Stomach (tissue), 9 donors: ENCODE measurements around the gene TMEM132D. TPM values are rescaled to one million over a fixed set of nuclear protein-coding genes. Genes with fewer than 3 reads are reported as not detected.

Experiments
- DNase-seq, 2 donors: peaks; one replicate each; pipeline versions ENCODE4 v3.0.0 to v3.0.0-alpha.2; 2013 to 2019
- H3K27ac ChIP-seq, 5 donors: fragments of 200-600 bp in 4 of 5; sonication (generic) in 4 of 5; one replicate each; pipeline ENCODE4 v1.5.1; 2013 to 2019; ENCODE audit warnings: mild to moderate bottlenecking in 1 of 5, moderate library complexity in 1 of 5
- H3K27me3 ChIP-seq, 3 donors: fragments of 200-600 bp; sonication (generic); one replicate each; pipeline ENCODE4 v1.5.1; 2017 to 2019; ENCODE audit warnings: mixed run types in 1 of 3
- H3K36me3 ChIP-seq, 4 donors: fragments of 200-600 bp; sonication (generic); 1 replicate in 3 of 4; 2 replicates in 1 of 4; pipeline ENCODE4 v1.5.1; 2016 to 2019
- H3K4me1 ChIP-seq, 4 donors: fragments of 200-600 bp; sonication (generic); one replicate each; pipeline ENCODE4 v1.5.1; 2016 to 2019
- H3K4me3 ChIP-seq, 4 donors: fragments of 200-600 bp; sonication (generic) in 3 of 4; one replicate each; pipeline ENCODE4 v1.5.1; 2016 to 2019; ENCODE audit warnings: mild to moderate bottlenecking in 1 of 4
- H3K9me3 ChIP-seq, 4 donors: fragments of 200-600 bp; sonication (generic); one replicate each; pipeline ENCODE4 v1.5.1; 2016 to 2019
- EP300 ChIP-seq: sonication (generic); formaldehyde crosslinking; IDR thresholded peaks from one replicate; pipeline ENCODE4 v1.6.1; 2017; ENCODE audit warnings: antibody characterized with exemption
- POLR2A ChIP-seq, 4 donors: fragments of 450-650 bp; IDR thresholded peaks; one replicate each; pipeline ENCODE4 v1.6.1; 2016; ENCODE audit warnings: antibody characterized with exemption in 4 of 4, control low read depth in 2 of 4, mild to moderate bottlenecking in 1 of 4, moderate library complexity in 1 of 4
- POLR2AphosphoS5 ChIP-seq, 3 donors: sonication (generic); formaldehyde crosslinking; IDR thresholded peaks; one replicate each; pipeline ENCODE4 v1.6.1; 2016; ENCODE audit warnings: antibody characterized with exemption in 3 of 3
- WGBS, 5 donors: extraction: QIAGEN DNeasy Blood & Tissue Kit in 3 of 5; methylation state at CpG; one replicate each; pipeline versions ENCODE4 v1.1.5 to v1.1.7; 2013 to 2018; 5-methylcytosine and 5-hydroxymethylcytosine counted together
- intact Hi-C: fragments of 100-400 bp; cut with DNase I; formaldehyde crosslinking; loops from one replicate; pipeline ENCODE4 v1.15.1; 2023; ENCODE audit warnings: low total_unique reads
- polyA plus RNA-seq, 3 donors: library from polyadenylated mRNA; stranded (reverse); fragments of 200-250 nt; gene quantifications; one replicate each; pipeline ENCODE4 v1.2.3, GENCODE V29; 2013
- total RNA-seq, 5 donors: library from RNA; depleted of rRNA; stranded (reverse); fragments of >200 nt; gene quantifications; one replicate each; pipeline versions ENCODE4 v1.1.0 to v1.2.3, GENCODE V29; 2014 to 2016
- TF ChIP-seq, protein P1 (sequence below), 7 experiments: fragments of 450-650 bp in 4 of 7; fragments of 200-600 bp in 3 of 7; sonication (generic) in 3 of 7; IDR thresholded peaks; one replicate each; pipeline ENCODE4 v1.5.1; 2016 to 2019; ENCODE audit warnings: antibody characterized with exemption in 7 of 7, control low read depth in 2 of 7, mild to moderate bottlenecking in 1 of 7
- donor health status: healthy with polysubstance abuse.
- donor health status: Bipolar disorder and iron deficiency.
- donor health status: healthy.

Gene TMEM132D
- total and polyA plus RNA-seq, 8 donors: 0.29 to 0.92 TPM; not detected in 6

DNA sequence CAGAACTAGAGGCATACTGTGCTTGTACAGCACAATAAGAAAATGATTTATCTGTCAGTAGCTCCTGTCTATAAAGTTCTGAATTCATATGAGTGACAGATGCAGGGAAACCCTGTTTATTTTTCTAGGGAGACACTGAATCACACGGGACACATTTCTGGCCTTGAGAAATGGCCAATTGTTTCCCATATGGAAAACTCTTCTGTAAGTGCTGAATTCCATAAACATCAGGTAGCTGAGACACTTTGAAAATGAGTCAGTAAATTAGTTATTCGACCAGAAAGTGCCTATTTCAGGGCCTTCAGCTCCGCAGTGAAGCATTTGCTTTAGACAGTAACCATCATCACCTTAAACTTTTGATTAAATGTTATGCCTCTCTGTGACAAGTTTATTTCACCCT is 184.4 kb downstream of the TMEM132D start:
- intact Hi-C loops: no loop called here
- TF ChIP-seq POLR2AphosphoS5 (IDR thresholded peaks at IDR 0.05) (no peak), POLR2A (IDR thresholded peaks at IDR 0.05) (no peak), EP300 (no peak)
- TF ChIP-seq, protein P1, sequence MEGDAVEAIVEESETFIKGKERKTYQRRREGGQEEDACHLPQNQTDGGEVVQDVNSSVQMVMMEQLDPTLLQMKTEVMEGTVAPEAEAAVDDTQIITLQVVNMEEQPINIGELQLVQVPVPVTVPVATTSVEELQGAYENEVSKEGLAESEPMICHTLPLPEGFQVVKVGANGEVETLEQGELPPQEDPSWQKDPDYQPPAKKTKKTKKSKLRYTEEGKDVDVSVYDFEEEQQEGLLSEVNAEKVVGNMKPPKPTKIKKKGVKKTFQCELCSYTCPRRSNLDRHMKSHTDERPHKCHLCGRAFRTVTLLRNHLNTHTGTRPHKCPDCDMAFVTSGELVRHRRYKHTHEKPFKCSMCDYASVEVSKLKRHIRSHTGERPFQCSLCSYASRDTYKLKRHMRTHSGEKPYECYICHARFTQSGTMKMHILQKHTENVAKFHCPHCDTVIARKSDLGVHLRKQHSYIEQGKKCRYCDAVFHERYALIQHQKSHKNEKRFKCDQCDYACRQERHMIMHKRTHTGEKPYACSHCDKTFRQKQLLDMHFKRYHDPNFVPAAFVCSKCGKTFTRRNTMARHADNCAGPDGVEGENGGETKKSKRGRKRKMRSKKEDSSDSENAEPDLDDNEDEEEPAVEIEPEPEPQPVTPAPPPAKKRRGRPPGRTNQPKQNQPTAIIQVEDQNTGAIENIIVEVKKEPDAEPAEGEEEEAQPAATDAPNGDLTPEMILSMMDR (IDR thresholded peaks at IDR 0.05): no peak
- no peaks in the 10 kb centered on the region for H3K27me3 ChIP-seq
- no peak for DNase-seq
- 38 to 47% (median 39%) methylated on average over 3 of the region's 3 CpGs for WGBS, 5 donors
- H3K4me3 ChIP-seq: no peak overlapping the region
- H3K9me3 ChIP-seq: peaks cover 0 to 28% (median 6%) of the 10 kb centered on the region in 4 donors
- no peak overlapping the region for H3K27ac ChIP-seq
- H3K36me3 ChIP-seq: no peaks in the 10 kb centered on the region
- no peaks in the 10 kb centered on the region for H3K4me1 ChIP-seq

DNA sequence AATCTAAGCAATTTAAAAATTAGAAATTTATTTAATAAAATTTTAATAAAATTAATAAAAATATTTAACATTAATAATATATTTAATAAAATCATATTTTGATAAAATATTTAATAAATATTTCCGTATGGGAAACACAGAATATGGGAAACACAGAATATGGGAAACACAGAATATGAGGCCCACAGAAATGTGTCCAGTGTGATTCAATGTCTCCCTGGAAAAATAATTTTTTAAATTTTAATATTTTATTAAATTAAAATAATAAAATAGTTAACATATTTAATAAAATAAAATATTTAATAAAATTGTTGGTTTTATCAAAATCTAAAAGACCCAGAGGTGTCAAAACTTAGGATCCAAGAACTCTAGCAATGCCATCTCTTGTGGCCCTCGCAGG is 186.4 kb downstream of the TMEM132D start:
- Histone ChIP-seq H3K27me3 (no peaks in the 10 kb centered on the region), H3K27ac (no peak overlapping the region), H3K36me3 (no peaks in the 10 kb centered on the region), H3K4me1 (no peaks in the 10 kb centered on the region), H3K9me3 (peaks cover 0 to 25% (median 9%) of the 10 kb centered on the region in 4 donors), H3K4me3 (no peak overlapping the region)
- TF ChIP-seq POLR2AphosphoS5 (IDR thresholded peaks at IDR 0.05) (no peak), POLR2A (IDR thresholded peaks at IDR 0.05) (no peak), EP300 (no peak)
- TF ChIP-seq, protein P1 (IDR thresholded peaks at IDR 0.05): no peak
- DNase-seq: no peak
- WGBS, 5 donors: 91 to 93% (median 91%) methylated on average over 2 of the region's 2 CpGs
- intact Hi-C loops: no loop called here

DNA sequence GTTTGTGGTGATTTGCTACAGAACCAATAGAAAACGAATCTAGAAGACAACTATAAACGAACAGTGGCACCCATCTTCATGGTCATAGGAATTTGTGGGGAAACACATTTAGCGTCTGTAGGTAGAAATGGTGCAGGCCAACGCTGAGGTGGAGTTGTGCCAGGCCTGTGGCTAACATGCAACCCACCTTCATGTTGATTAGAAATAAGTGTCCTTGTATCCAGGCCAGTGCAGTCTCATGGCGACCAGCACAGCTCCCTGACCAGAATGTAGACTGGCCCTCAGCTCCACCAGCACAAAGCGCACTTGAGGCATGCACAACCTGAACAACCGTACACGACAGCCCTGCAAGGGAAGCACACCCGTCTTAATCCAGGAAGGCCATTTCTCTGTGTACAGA is 187.0 kb downstream of the TMEM132D start:
- H3K9me3 ChIP-seq: peaks cover 0 to 31% (median 9%) of the 10 kb centered on the region in 4 donors
- DNase-seq: no peak
- intact Hi-C loops: no loop called here
- 82 to 90% (median 84%) methylated on average over 9 of the region's 9 CpGs for WGBS, 5 donors
- no peak overlapping the region for H3K4me3 ChIP-seq
- H3K27ac ChIP-seq: no peak overlapping the region
- H3K4me1 ChIP-seq: no peaks in the 10 kb centered on the region
- no peaks in the 10 kb centered on the region for H3K36me3 ChIP-seq
- no peaks in the 10 kb centered on the region for H3K27me3 ChIP-seq
- TF ChIP-seq POLR2AphosphoS5 (IDR thresholded peaks at IDR 0.05) (no peak), POLR2A (IDR thresholded peaks at IDR 0.05) (no peak), EP300 (no peak)
- TF ChIP-seq, protein P1 (IDR thresholded peaks at IDR 0.05): no peak

DNA sequence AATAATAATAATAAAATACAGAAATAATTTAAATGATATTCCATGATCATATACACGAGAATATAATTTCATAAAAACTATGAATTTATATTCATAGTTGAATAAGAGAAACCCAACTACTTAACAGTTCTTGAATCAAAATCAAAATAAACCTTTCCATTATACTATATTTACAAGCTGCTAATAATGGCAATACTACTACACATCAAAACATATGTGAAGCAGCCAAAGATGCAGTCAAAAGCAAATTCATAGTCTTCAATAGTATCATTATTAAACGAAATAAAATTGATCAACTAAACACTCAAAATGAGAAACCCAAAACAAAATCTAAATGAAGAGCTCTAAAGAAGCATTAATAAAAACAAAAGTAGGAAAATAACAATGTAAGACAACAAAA is 197.1 kb downstream of the TMEM132D start:
- H3K27ac ChIP-seq: no peak overlapping the region
- TF ChIP-seq EP300: no peak
- TF ChIP-seq POLR2A (IDR thresholded peaks at IDR 0.05): no peak
- TF ChIP-seq, protein P1 (IDR thresholded peaks at IDR 0.05): no peak
- TF ChIP-seq POLR2AphosphoS5 (IDR thresholded peaks at IDR 0.05): no peak
- WGBS, 5 donors: 75 to 86% (median 81%) methylated on average over 2 of the region's 2 CpGs
- H3K4me3 ChIP-seq: no peak overlapping the region
- no peaks in the 10 kb centered on the region for H3K4me1 ChIP-seq
- intact Hi-C loops: no loop called here
- no peak for DNase-seq
- no peaks in the 10 kb centered on the region for H3K27me3 ChIP-seq
- H3K36me3 ChIP-seq: no peaks in the 10 kb centered on the region
- peaks cover 0 to 28% (median 15%) of the 10 kb centered on the region in 4 donors for H3K9me3 ChIP-seq
